HL-60 (cell line): ENCODE measurements around the gene CBX6.

Experiments
- DNase-seq, 2 experiments: peaks; one replicate each; pipeline ENCODE4 v3.0.0-alpha.2; 2010 to 2020; ENCODE audit warnings: low read depth in 1 of 2, low spot score in 1 of 2
- H3K27ac ChIP-seq: fragments of 250-450 bp; sonication (Bioruptor Pico); replicated peaks from 2 replicates; pipeline ENCODE4 v1.5.1; 2020; ENCODE audit warnings: mild to moderate bottlenecking, moderate library complexity
- H3K27me3 ChIP-seq: fragments of 250-450 bp; sonication (Bioruptor Pico); 2 replicates; pipeline ENCODE4 v1.5.1; 2021; ENCODE audit warnings: mild to moderate bottlenecking, moderate library complexity; ENCODE audit not compliant: insufficient read depth, poor library complexity, severe bottlenecking
- H3K4me3 ChIP-seq: replicated peaks from 2 replicates; pipeline ENCODE4 v1.5.1; 2011; ENCODE audit warnings: mild to moderate bottlenecking, control low read depth, low read length; ENCODE audit not compliant: insufficient read depth
- CTCF ChIP-seq: IDR thresholded peaks from one replicate; pipeline ENCODE4 v1.5.1; 2011; ENCODE audit warnings: low read length, control low read depth, inconsistent platforms; ENCODE audit not compliant: insufficient read depth
- GABPA ChIP-seq: IDR thresholded peaks from 2 replicates; pipeline ENCODE4 v1.6.1; 2012; ENCODE audit warnings: low read depth
- POLR2AphosphoS5 ChIP-seq: IDR thresholded peaks from 2 replicates; pipeline ENCODE4 v1.6.1; 2012; ENCODE audit warnings: low read depth
- SPI1 ChIP-seq: IDR thresholded peaks from 2 replicates; pipeline ENCODE4 v1.6.1; 2012; ENCODE audit warnings: low read depth, mild to moderate bottlenecking, borderline replicate concordance
- TF ChIP-seq, protein P1 (sequence below): IDR thresholded peaks from 2 replicates; pipeline ENCODE4 v1.6.1; 2012; ENCODE audit warnings: low read depth; ENCODE audit not compliant: insufficient replicate concordance

Gene CBX6

DNA sequence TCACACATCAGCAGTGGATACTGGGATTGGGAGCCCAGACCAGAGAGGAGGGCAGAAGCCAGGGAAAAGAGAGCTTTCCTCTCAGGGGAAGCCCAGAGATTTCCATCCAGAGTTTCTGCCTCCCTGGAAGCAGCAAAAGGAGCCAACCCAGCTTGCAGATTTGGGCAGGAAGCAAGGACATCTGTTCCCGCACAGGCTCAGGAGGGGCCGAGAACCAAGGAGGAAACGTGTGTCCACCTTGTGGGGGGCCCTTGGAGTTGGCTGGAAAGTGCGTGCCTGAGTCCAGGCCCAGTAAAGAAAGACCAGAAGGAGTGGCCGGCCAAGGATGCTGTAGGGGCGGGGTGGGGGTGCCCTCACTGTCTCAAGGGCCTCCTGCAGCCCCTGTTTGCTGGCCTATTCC is 22.2 kb downstream of the CBX6 start:
- no peak overlapping the region for H3K4me3 ChIP-seq
- no peak overlapping the region for H3K27ac ChIP-seq
- peaks cover 30% of the 10 kb centered on the region for H3K27me3 ChIP-seq
- no peak for TF ChIP-seq GABPA
- no peak for DNase-seq

DNA sequence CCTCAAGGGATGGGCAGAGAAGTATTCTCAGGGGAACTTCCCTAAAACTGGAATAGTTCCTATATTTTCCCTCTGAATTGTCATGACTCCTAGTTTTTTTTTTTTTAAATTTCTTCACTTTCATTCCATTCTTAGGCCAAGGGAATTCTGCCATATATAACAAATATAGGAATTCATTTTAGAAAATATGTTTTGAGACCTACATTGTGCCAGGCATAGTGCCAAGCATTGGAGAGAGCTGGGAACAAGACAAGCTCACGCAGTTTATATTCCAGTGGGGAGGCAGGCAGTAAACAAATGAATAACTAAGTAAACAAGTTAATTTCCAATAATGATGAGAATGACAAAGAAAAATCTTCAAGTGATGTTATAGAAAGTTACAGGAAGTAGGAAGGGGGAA is 25.6 kb downstream of the CBX6 start:
- peaks cover 40% of the 10 kb centered on the region for H3K27me3 ChIP-seq
- no peak overlapping the region for H3K4me3 ChIP-seq
- no peak overlapping the region for H3K27ac ChIP-seq
- no peak for DNase-seq
- no peak for TF ChIP-seq GABPA
- TF ChIP-seq, protein P1, sequence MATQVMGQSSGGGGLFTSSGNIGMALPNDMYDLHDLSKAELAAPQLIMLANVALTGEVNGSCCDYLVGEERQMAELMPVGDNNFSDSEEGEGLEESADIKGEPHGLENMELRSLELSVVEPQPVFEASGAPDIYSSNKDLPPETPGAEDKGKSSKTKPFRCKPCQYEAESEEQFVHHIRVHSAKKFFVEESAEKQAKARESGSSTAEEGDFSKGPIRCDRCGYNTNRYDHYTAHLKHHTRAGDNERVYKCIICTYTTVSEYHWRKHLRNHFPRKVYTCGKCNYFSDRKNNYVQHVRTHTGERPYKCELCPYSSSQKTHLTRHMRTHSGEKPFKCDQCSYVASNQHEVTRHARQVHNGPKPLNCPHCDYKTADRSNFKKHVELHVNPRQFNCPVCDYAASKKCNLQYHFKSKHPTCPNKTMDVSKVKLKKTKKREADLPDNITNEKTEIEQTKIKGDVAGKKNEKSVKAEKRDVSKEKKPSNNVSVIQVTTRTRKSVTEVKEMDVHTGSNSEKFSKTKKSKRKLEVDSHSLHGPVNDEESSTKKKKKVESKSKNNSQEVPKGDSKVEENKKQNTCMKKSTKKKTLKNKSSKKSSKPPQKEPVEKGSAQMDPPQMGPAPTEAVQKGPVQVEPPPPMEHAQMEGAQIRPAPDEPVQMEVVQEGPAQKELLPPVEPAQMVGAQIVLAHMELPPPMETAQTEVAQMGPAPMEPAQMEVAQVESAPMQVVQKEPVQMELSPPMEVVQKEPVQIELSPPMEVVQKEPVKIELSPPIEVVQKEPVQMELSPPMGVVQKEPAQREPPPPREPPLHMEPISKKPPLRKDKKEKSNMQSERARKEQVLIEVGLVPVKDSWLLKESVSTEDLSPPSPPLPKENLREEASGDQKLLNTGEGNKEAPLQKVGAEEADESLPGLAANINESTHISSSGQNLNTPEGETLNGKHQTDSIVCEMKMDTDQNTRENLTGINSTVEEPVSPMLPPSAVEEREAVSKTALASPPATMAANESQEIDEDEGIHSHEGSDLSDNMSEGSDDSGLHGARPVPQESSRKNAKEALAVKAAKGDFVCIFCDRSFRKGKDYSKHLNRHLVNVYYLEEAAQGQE = no peak
- no peak for TF ChIP-seq SPI1
- no peak for TF ChIP-seq CTCF
- TF ChIP-seq POLR2AphosphoS5 = no peak

DNA sequence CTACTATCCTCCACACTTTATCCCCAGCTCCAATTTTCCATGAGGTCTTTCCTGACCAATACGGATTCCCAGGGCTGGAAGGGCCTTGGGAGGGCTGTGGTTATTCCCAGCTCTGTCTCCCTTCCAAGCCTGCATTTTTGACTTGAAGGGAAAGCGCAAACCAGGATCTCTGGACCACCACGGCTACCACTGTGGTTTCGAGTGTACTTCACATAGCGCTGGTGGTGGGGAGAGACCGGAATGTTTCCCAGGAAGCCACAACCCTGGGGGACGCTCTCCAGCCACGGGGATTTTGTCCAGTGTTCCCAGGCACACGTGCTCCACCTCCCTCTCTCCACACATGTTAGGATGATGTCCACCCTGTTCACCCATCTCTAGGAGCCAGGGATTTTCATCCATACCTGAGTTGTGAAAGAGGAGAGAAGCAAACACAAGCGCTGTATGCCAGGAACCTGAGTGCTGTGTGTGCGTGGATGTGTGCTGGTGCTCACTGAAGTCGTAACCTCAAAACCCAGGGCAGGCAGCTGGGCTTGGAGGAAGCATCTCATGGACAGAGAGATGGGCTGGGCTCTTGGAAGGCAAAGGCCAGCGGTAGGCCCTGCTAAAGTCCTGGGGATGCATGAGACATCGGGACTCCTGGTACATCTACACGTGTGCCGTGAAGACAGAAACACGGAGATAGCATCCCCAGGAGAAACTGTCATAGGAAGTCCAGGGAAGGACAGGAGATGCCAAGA is 26.8 kb downstream of the CBX6 start:
- Histone ChIP-seq H3K27ac (no peak overlapping the region), H3K27me3 (peaks cover 41% of the 10 kb centered on the region)
- no peak for DNase-seq

More for the DNA sequence above, 26.8 kb downstream of the CBX6 start:
- TF ChIP-seq, protein P1 = no peak
- no peak for TF ChIP-seq POLR2AphosphoS5
- TF ChIP-seq CTCF = no peak
- TF ChIP-seq SPI1 = no peak
- no peak overlapping the region for H3K4me3 ChIP-seq
